Mesenteric fat pad (tissue), 1 donor: ENCODE results near the gene ABLIM3. TPM values are rescaled to one million over a fixed set of nuclear protein-coding genes. Genes with fewer than 3 reads are reported as not detected.

ENCODE experiments used
- DNase-seq: peaks from one replicate; pipeline ENCODE4 v3.0.0-alpha.2; 2020; ENCODE audit warnings: low spot score
- total RNA-seq: library from RNA; stranded (reverse); fragmentation: NEBNext Ultra II Directional; extraction: Animal tissue kit (Norgen Biotek cat#: 25700); gene quantifications from one replicate; pipeline ENCODE4 v1.2.1, GENCODE V29; 2021
- donor health status: DM: yes; HTN: yes; CAD: no.

The ABLIM3 gene
- total RNA-seq, 1 donor from 2014 or later: 190 TPM

DNA sequence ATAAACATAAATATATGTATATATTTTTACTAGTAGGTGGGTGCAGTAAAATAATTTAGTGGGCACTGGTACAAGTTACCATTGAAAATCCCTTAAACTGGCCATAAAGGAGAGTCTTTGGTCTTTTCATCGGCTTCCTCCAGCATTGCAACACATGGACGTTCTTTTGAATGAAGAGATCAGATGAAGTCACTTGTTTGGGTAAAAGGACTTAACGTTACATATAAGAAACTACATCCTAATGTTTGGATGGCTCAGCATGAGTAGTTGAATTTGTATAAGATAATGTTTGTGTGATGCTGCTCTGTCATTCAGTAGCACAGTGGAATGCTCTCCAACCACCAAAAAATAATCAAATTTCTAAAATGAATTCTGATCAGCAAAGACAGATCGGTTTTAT, 161.9 kb downstream of the ABLIM3 start:
- DNase-seq: no peak

DNA sequence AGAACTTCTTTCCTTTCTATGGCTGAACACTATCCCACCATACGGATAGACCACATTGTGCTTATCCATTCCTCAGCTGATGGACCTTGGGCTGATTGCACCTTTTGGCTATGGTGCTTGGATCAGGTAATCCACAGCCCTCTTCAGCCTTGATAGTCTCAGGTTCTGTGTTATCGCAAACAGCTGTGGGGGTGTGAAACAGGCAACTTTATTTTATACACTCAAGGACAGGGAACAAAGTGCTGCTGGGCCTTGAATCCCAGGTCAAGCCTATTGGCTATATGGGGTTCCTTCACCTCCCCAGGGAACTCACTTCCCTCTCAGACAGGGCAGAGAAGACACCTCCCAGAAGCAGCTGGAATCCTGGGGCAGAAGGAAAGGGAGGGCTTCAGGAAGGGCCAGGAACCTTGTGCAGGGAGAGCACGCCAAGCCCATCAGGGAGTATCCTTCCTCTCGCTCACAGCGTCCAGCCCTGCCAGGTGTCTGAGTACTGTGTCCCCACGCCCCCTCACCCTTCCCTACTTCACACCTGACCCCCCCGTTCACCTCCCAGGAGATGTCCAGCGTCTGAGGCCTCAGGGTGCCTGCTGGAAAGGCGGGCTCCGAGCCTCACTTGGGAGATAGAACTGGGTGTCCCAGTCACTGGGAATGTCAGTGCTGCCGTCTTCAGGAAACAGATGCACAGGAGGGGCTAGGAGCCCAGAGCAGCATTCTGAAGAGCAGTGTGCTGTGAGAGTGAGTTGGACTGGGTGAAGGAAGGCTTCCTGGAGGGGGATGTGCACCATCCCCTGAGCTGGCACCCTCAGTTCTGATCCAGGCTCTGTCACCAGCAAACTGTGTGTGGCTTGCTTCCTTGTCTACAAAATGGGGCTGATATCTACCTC, 163.1 kb downstream of the ABLIM3 start:
- no peak for DNase-seq

DNA sequence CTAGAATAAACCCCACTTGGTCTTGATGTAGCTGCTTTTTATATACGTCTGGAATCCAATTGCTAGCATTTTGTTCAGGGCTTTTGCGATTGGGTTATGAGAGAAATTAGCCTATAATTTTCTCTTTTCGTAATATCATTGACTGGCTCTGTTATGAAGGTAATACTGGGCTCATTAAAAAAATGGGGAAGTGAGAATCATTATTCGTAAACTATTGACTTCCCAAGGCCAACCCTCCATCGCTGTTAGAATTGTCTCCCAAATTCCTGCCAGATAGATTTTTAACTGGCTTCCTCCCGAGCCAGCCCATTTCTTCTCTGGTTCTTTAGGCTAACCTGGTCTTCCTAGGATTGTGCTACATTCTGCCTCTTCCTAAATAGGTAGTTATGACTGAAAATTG, 168.1 kb downstream of the ABLIM3 start:
- no peak for DNase-seq

Other genes with a start within 250 kb of the ABLIM3 start
- 0.64 TPM for gene SH3TC2, start 78.4 kb upstream of the ABLIM3 start, total RNA-seq
- 49.3 TPM for gene AFAP1L1, start 130.4 kb downstream of the ABLIM3 start, total RNA-seq
- 22.7 TPM for gene GRPEL2, start 204.0 kb downstream of the ABLIM3 start, total RNA-seq
- gene PCYOX1L, start 216.6 kb downstream of the ABLIM3 start, total RNA-seq: 1.9 TPM
- gene IL17B, start 237.8 kb downstream of the ABLIM3 start, total RNA-seq: not detected